Measurements from ENCODE around the gene CASS4.

Gene CASS4

GRCh38 chr20:56422076-56422823 lies 10.2 kb downstream of the CASS4 start:
- no peak for TF ChIP-seq CTCF (IDR thresholded peaks at IDR 0.05)

GRCh38 chr20:56422824-56423189 lies 10.7 kb downstream of the CASS4 start:
- no peak for TF ChIP-seq CTCF (IDR thresholded peaks at IDR 0.05)

- no peak for TF ChIP-seq CTCF (IDR thresholded peaks at IDR 0.05)
Measured at GRCh38 chr20:56423211-56423610, 11.2 kb downstream of the CASS4 start.

- no peak for TF ChIP-seq CTCF (IDR thresholded peaks at IDR 0.05)
Measured at GRCh38 chr20:56423886-56424285, 11.8 kb downstream of the CASS4 start.

GRCh38 chr20:56424931-56425330 lies 12.9 kb downstream of the CASS4 start:
- TF ChIP-seq CTCF (IDR thresholded peaks at IDR 0.05) = no peak

- TF ChIP-seq CTCF (IDR thresholded peaks at IDR 0.05) = no peak
Measured at GRCh38 chr20:56426026-56426425, 14.0 kb downstream of the CASS4 start.

- no peak for TF ChIP-seq CTCF (IDR thresholded peaks at IDR 0.05)
Measured at GRCh38 chr20:56426926-56427325, 14.9 kb downstream of the CASS4 start.

- TF ChIP-seq CTCF (IDR thresholded peaks at IDR 0.05) = no peak
Measured at GRCh38 chr20:56427797-56428196, 15.7 kb downstream of the CASS4 start.
